ENCODE results near the gene ID3. TPM values are rescaled to one million over a fixed set of nuclear protein-coding genes. Genes with fewer than 3 reads are reported as not detected.

ID3 gene
- 100 to 1,000 TPM; 560 to 690 (median 604) TPM for total RNA-seq (2021; fragmentation: NEBNext Ultra II Directional; extraction: Animal tissue kit (Norgen Biotek cat#: 25700))
- long read RNA-seq, transcript ID3-201 (3 exons, 1,251 nt) = major isoform, 1,176 of 1,229 reads
- long read RNA-seq, transcript ID3-202 (2 exons, 623 nt) = minor isoform, 7 of 1,229 reads
- long read RNA-seq, transcript ID3-203 (2 exons, 892 nt) = minor isoform, 5 of 1,229 reads
- long read RNA-seq, partial matches to known transcripts = 31 of 1,229 reads
- long read RNA-seq, other reads (novel, unspliced or antisense) = 10 of 1,229 reads

- peaks cover 75% of the 10 kb centered on the region for H3K4me1 Mint-ChIP-seq (ENCODE audit: low read depth)
- peaks cover 29% of the 10 kb centered on the region for H3K36me3 Mint-ChIP-seq (ENCODE audit: low read depth)
- H3K27me3 Mint-ChIP-seq (ENCODE audit: insufficient read depth) = peaks cover 48% of the 10 kb centered on the region
- H3K9me3 Mint-ChIP-seq = peaks cover 20% of the 10 kb centered on the region
- peak; percentile 99 for DNase-seq
- peak within 1 kb of the TSS; percentile 96 for H3K4me3 Mint-ChIP-seq
- H3K27ac Mint-ChIP-seq = peak within 1 kb of the TSS; percentile 98
- TF ChIP-seq CTCF (IDR thresholded peaks at IDR 0.05) = no peak
These were observed at the start of gene ID3 for GRCh38 chr1:23559136-23559984. ID3 (minus strand) TSS chr1:23559501; CDS start chr1:23559426, 75 bp downstream.

GRCh38 chr1:23607944-23608343 lies 48.6 kb upstream of the ID3 start:
- no peak for DNase-seq
- no peaks in the 10 kb centered on the region for H3K36me3 Mint-ChIP-seq (ENCODE audit: low read depth)
- H3K4me1 Mint-ChIP-seq (ENCODE audit: low read depth) = no peaks in the 10 kb centered on the region
- TF ChIP-seq CTCF (IDR thresholded peaks at IDR 0.05) = no peak
- H3K27ac Mint-ChIP-seq = no peak overlapping the region
- H3K4me3 Mint-ChIP-seq = no peak overlapping the region
- H3K27me3 Mint-ChIP-seq (ENCODE audit: insufficient read depth) = peaks cover 4% of the 10 kb centered on the region
- H3K9me3 Mint-ChIP-seq = no peaks in the 10 kb centered on the region

GRCh38 chr1:23601968-23602876 lies 42.9 kb upstream of the ID3 start:
- no peak overlapping the region for H3K27ac Mint-ChIP-seq
- no peaks in the 10 kb centered on the region for H3K9me3 Mint-ChIP-seq
- peaks cover 8% of the 10 kb centered on the region for H3K4me1 Mint-ChIP-seq (ENCODE audit: low read depth)
- peaks cover 2% of the 10 kb centered on the region; the same call in 1 of the 2 replicates for H3K27me3 Mint-ChIP-seq (ENCODE audit: insufficient read depth)
- TF ChIP-seq CTCF (IDR thresholded peaks at IDR 0.05) = no peak
- DNase-seq = no peak
- H3K4me3 Mint-ChIP-seq = no peak overlapping the region
- H3K36me3 Mint-ChIP-seq (ENCODE audit: low read depth) = no peaks in the 10 kb centered on the region

GRCh38 chr1:23601135-23601967 lies 42.0 kb upstream of the ID3 start:
- no peak for DNase-seq
- Mint-ChIP-seq H3K27me3 (ENCODE audit: insufficient read depth) (peaks cover 3% of the 10 kb centered on the region; the same call in 1 of the 2 replicates), H3K4me1 (ENCODE audit: low read depth) (peaks cover 8% of the 10 kb centered on the region), H3K36me3 (ENCODE audit: low read depth) (no peaks in the 10 kb centered on the region), H3K4me3 (no peak overlapping the region), H3K27ac (no peak overlapping the region), H3K9me3 (no peaks in the 10 kb centered on the region)
- TF ChIP-seq CTCF (IDR thresholded peaks at IDR 0.05) = no peak

Data from HFFc6 (cell line).